Epidermal melanocyte (primary cell): ENCODE results near the gene FTO.

Experiments used
- DNase-seq: peaks from one replicate; pipeline ENCODE4 v3.0.0; 2011; ENCODE audit warnings: low spot score; ENCODE audit not compliant: insufficient read length

Gene FTO

GRCh38 chr16:54049591-54050458 lies 345.9 kb downstream of the FTO start:
- no peak for DNase-seq

DNA sequence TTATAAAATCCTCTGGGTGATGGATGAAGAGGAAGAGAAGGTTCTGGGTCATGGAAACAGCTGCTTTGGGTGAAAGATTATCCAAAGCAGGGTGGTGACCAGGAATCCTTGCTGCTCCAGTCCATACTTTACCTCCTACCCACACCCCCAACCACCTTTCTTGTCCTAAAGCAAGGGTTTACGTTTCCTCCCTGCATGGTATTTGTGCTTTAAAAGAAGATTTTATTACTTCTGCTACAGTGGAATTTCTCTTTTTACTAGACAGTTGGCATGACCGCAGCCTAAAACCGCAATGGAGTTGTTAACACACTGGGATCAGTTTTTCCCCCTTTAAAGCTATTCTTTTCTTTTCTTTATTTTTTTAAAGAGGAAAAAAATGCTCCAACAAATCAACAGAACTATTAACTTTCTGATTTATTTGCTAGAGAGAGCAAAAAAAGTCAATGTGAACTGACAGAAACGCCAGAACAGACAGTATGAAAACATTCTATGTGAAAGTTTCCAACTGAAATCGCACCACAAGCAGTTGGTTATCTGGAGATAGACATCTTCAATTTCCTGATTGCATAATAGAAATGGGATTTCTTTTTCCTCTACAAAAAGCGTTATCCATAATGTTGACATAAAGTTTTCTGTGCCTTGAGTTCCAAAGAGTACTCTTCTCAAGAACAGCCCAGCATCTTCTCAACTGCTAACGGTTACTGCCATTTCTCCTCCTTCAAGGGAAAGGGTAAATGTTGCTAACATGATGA lies 346.7 kb downstream of the FTO start:
- DNase-seq: no peak

DNA sequence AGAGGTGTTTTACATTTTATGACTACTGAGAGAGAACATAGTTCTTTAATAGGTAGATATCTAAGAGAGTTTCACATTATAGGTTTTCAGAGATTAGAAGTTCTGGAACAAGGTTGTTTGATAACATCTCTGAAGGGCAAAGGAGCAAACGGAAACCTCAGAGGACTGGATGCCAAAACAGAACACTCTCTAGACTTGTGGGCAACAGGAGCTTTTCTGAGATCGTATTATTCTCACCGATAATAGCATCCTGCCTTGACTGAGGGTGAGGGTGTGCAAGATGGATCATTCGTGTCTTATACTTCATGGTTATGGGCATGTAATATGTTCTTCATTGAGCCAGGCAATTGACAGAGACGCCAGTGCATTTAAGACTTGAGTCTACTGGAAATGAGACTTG lies 347.9 kb downstream of the FTO start:
- DNase-seq: no peak

DNA sequence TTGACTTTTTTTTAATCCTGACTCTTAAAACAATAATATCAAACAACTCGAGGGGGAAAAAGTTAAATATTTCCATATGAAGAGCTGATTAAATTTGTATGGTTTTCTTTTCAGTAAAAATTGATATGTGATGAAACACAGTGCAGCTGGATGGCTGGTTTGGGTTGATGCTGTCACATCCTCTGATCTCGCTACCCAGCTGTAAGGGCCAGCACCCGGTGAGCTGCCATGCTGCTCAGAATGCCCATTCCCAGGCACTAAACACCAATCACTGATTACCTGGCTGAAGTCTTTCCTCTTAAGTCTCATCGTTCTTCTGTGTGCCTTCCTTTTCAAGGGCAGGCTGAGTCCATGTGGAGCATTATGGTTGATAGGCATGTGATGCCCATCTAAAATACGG lies 348.3 kb downstream of the FTO start:
- no peak for DNase-seq

- no peak for DNase-seq
Measured at GRCh38 chr16:54053891-54054820, 350.2 kb downstream of the FTO start.

DNA sequence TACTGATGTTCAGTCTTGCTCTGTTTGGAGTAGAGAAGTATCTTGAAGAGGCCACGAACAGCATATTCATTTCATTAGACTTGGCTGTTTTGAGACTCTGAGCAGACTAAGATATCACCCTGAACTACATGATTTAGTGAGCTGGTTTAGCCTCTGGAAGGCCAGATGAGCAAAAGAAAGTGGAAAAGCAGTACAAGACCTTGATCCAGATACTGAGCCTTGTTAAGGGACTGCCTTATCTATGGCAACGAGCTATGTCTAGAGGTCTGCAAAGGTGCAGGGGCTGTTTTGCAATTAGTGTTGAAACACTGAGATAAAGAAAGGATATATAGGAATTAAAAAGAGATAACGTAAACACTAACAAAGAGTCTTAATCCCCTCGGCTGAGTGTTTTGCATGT lies 351.2 kb downstream of the FTO start:
- no peak for DNase-seq

- DNase-seq: no peak
Measured at GRCh38 chr16:54055864-54056263, 351.9 kb downstream of the FTO start.

DNA sequence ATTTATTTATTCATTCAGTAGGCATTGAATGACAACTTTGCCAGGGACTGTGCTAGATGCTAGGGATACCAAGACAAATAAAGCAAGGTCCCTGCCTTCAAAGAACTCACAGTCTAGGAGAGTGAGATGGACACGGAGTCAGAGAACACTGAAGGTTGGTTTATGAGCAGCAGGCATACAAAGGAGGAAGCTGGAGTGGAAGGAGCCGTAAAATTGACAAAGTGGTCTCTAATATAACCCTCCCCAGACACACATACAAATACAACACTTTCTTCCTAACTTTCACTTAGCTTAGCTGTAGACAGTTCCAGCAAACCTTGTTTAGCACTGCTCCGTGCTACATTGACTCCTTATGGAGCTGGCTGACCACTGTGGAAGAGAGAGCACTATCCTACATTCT lies 353.0 kb downstream of the FTO start:
- no peak for DNase-seq

DNA sequence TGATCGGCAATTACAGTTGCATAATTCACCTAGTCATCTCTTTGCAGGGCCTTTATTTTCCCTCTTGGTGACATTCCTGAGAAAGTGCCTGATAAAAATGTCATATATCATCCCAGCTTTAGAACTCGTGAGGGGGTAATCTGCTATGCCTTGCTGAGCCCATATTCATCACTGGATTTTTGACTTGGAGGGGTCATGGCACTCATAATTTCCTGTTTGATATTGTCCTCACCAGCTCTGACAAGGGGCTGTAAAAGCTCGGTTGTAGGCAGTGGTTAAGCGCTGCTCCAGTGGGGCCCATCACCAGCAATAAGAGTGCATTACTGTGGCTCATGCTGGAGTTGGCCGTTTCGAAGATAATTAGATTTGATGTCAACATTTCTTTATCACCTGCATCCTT lies 355.4 kb downstream of the FTO start:
- no peak for DNase-seq

DNA sequence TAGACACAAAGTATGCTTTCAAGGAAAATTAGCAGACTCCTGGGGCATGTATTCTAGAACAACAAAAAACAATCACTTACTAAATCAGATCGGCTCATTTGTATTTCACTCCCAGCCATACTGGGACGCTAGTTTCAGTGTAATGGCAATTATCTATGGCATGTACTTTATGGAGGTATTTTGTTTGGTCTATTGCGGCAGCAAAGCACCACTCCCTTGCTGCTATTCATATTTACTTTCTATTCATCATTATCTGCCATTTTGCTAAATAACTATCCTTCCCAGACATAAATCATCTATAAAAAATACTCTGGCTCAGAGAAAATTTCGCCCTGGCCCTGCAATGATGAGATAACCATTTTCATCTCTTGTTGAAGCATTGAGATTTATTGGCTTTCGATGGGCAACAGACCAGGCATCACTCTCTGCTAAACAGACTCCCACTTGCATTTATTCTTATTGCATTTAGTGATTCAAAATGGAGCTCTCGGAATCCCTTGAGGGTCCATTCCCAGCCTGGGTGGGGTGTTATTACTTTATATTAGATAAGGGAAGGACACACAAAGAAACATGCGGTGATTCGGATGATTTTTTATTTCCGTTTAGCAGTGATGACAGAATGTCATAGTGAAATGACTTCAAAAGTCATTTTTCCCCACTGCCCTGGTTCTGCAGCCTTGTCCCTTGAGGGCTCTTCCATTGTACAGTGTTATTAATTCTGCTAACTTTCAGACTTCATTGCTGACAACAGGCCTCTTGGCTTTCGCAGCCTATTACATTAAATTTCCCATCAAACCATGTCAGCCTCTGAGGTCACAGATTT lies 356.9 kb downstream of the FTO start:
- DNase-seq: no peak

- DNase-seq: no peak
Measured at GRCh38 chr16:54061454-54061853, 357.5 kb downstream of the FTO start.

DNA sequence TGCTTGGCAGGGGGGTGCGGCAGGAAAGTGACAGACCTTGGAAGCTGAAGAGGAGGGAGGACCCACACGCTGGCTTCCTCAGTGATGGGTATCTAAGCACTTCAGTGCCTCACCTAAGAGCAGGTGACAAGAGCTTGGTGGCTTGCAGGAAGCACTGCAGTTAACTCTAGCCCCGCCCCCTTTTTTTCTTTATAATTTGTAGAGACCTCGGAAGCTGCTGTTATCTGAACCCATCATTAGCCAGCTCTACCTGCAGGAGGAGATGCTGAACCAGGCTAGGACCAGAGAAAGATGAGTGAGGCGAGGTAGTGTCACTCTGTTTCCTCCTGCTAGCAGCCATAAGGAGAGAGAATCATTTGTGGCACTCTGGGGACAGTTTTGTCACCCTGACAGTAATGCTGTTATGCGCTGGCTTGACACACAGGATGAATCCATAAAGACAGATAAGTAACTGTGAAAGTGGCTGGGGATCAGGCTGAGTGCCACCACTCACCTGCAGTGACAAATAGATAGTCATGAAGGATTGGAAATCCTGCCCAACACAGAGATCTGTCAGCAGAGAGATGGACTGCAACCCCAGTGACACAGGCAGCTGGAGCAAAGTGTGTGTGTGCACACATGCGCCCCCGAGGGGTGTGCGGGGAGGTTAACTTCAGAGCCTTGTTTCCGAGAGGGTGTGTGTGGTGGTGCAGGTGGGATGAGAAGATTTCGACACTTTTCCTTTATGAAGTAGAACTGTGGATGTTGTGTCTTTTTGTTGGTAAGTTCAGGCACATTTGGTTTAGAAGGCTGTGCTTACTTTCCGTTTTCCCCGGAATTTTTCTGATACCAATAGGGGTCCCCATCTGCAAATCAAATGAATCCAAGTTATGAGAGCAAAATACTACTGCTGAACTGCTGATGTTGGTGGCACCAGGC lies 358.7 kb downstream of the FTO start:
- no peak for DNase-seq

GRCh38 chr16:54063279-54063773 lies 359.4 kb downstream of the FTO start:
- no peak for DNase-seq

- DNase-seq: no peak
Measured at GRCh38 chr16:54066451-54067105, 362.6 kb downstream of the FTO start.

- DNase-seq: no peak
Measured at GRCh38 chr16:54067322-54068065, 363.5 kb downstream of the FTO start.

DNA sequence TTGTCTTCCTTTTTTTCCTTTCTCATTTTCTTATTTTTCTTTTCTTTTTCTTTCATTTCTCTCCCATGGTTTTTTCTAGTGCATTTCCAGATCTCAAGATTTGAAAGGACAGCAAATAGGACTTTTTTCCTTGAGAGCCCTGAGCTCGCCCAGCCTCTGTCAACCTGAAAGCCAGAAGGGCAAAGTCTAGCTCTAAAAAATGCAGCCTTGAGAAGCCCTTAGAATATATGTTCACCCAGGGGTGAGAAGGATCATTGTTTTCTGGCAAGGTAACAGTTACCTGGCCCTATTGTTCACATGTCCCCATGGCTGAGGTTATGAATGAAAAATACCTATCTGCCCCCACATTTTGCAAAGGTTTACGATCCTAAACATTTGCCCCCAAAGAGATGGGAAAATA lies 364.3 kb downstream of the FTO start:
- DNase-seq: no peak

GRCh38 chr16:54069601-54070239 lies 365.8 kb downstream of the FTO start:
- no peak for DNase-seq
